Body of pancreas (tissue), 4 donors: ENCODE measurements around the gene CDR2L. TPM values are rescaled to one million over a fixed set of nuclear protein-coding genes. Genes with fewer than 3 reads are reported as not detected.
"Not testable (repeated sequence)": the region's sequence is repeated elsewhere in the genome, so short reads cannot be mapped to it uniquely, and the experiment has no call there.

ENCODE experiments used
- ATAC-seq: fragments of 150-250 bp; one replicate; pipeline ENCODE4 v1.9.1; 2016
- DNase-seq, 4 donors: peaks; one replicate each; pipeline ENCODE4 v3.0.0-alpha.2; 2019
- H3K27ac ChIP-seq, 4 donors: fragments of 200-600 bp; sonication (generic); 1 replicate in 3 of 4; 2 replicates in 1 of 4; pipeline versions ENCODE4 v1.5.1 to v1.6.1; 2016 to 2019; ENCODE audit warnings: mild to moderate bottlenecking in 1 of 4, mixed read lengths in 1 of 4, moderate library complexity in 1 of 4
- H3K27me3 ChIP-seq, 2 donors: fragments of 200-600 bp; sonication (generic); one replicate each; pipeline ENCODE4 v1.6.0; 2016; ENCODE audit warnings: mild to moderate bottlenecking in 1 of 2
- H3K36me3 ChIP-seq, 2 donors: fragments of 200-600 bp; sonication (generic); replicated peaks in 1 of 2; 2 replicates each; pipeline ENCODE4 v1.5.1; 2016; ENCODE audit warnings: low read depth in 2 of 2; ENCODE audit not compliant: insufficient read depth in 1 of 2
- H3K4me1 ChIP-seq: fragments of 200-600 bp; sonication (generic); one replicate; pipeline ENCODE4 v1.6.0; 2016
- H3K4me3 ChIP-seq, 2 donors: fragments of 200-600 bp; sonication (generic); 1 replicate in 1 of 2; 2 replicates in 1 of 2; pipeline ENCODE4 v1.5.1; 2016 to 2019
- H3K9me3 ChIP-seq, 3 donors: fragments of 200-600 bp; sonication (generic); 1 replicate in 2 of 3; 2 replicates in 1 of 3; pipeline ENCODE4 v1.5.1; 2016
- POLR2A ChIP-seq, 3 donors: fragments of 450-650 bp; IDR thresholded peaks; one replicate each; pipeline ENCODE4 v1.6.1; 2016; ENCODE audit warnings: antibody characterized with exemption in 3 of 3, mild to moderate bottlenecking in 2 of 3
- WGBS, 2 donors: methylation state at CpG; one replicate each; pipeline ENCODE4 v1.1.5; 2017; 5-methylcytosine and 5-hydroxymethylcytosine counted together
- intact Hi-C: fragments of 100-400 bp; cut with DNase I; formaldehyde crosslinking; loops from one replicate; pipeline ENCODE4 v1.15.1; 2023
- total RNA-seq, 2 donors: library from RNA; depleted of rRNA; stranded (reverse); fragments of >200 nt; gene quantifications; one replicate each; pipeline ENCODE4 v1.1.0, GENCODE V29; 2016
- TF ChIP-seq, protein P1 (sequence below), 7 experiments: fragments of 450-650 bp in 4 of 7; fragments of 200-600 bp in 3 of 7; sonication (generic) in 3 of 7; IDR thresholded peaks; one replicate each; pipeline ENCODE4 v1.5.1; 2016 to 2019; ENCODE audit warnings: antibody characterized with exemption in 7 of 7

The CDR2L gene
- total RNA-seq, 2 donors from 2014 or later: 11.9 to 18.5 TPM

DNA sequence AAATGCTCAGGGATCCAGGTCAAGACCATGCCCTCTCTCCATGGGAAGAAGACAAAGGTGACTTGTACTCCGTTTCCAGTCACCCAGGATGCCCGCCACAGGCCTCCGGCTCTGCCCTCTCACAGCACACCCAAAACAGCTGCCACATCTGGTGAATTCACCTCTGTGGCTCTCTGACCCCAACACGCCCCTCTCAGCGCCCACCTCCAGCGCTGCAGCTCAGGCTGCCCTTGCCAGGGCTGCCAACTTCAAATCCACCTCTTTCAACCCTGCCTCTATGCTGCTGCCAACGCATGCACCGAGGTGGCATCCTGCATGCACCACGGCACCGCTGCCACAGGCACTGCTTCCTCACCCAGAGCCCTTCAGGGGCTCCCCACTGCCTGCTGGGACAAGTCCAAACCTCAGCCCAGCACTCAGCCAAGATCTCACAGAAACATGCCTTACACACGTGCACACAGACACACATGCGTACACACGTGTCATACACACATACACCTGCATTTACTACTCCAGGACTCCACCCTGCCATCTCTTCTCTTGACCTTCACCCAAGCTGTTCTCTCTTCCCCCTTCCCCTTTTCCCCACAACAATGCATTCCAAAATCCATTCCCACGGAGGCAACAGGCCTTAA is 22.3 kb upstream of the CDR2L start:
- ATAC-seq (no peak), DNase-seq (no peak)
- Histone ChIP-seq H3K27me3 (no peaks in the 10 kb centered on the region), H3K27ac (no peak overlapping the region), H3K36me3 (peaks cover 0 to 4% of the 10 kb centered on the region in 2 donors), H3K4me1 (peaks cover 43% of the 10 kb centered on the region), H3K4me3 (no peak overlapping the region), H3K9me3 (no peaks in the 10 kb centered on the region)
- TF ChIP-seq, protein P1, sequence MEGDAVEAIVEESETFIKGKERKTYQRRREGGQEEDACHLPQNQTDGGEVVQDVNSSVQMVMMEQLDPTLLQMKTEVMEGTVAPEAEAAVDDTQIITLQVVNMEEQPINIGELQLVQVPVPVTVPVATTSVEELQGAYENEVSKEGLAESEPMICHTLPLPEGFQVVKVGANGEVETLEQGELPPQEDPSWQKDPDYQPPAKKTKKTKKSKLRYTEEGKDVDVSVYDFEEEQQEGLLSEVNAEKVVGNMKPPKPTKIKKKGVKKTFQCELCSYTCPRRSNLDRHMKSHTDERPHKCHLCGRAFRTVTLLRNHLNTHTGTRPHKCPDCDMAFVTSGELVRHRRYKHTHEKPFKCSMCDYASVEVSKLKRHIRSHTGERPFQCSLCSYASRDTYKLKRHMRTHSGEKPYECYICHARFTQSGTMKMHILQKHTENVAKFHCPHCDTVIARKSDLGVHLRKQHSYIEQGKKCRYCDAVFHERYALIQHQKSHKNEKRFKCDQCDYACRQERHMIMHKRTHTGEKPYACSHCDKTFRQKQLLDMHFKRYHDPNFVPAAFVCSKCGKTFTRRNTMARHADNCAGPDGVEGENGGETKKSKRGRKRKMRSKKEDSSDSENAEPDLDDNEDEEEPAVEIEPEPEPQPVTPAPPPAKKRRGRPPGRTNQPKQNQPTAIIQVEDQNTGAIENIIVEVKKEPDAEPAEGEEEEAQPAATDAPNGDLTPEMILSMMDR (IDR thresholded peaks at IDR 0.05): no peak
- TF ChIP-seq POLR2A (IDR thresholded peaks at IDR 0.05): no peak
- WGBS, 2 donors: 62 to 69% methylated on average over 10 to 12 of the region's 14 CpGs
- intact Hi-C loops: loop anchor here (5.0 kb wide), 1 partner anchor 47 kb away; the partner anchor contains the start of gene MRPL58

- Histone ChIP-seq H3K9me3 (no peaks in the 10 kb centered on the region), H3K27ac (peak overlapping the region; percentile 74 to 81 (median 75)), H3K36me3 (no peaks in the 10 kb centered on the region), H3K27me3 (no peaks in the 10 kb centered on the region), H3K4me3 (no peak overlapping the region), H3K4me1 (peaks cover 63% of the 10 kb centered on the region)
- WGBS, 2 donors: 7 to 23% methylated on average over 3 to 5 of the region's 5 CpGs
- no peak for TF ChIP-seq POLR2A (IDR thresholded peaks at IDR 0.05)
- TF ChIP-seq, protein P1 (IDR thresholded peaks at IDR 0.05): no peak
- peak; percentile 49 for ATAC-seq
- DNase-seq: peak; percentile 66 to 85 (median 83)
- intact Hi-C loops: no loop called here
Measured at GRCh38 chr17:74968361-74968780, 19.1 kb upstream of the CDR2L start.

DNA sequence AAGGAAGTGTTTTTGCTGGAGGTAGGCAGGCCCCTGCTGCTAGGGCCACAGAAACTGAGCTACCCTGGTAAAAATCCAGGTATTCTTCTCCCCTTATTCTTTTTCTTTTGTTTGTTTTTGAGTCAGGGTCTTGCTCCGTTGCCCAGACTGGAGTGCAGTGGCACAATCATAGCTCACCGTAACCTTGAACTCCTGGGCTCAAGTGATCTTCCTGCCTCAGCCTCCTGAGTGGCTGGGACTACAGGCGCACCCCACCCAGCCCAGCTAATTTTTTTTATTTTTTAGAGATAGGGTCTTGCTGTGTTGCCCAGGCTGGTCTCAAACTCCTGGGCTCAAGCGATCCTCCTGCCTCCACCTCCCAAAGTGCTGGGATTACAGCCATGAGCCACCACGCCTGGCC is 17.9 kb upstream of the CDR2L start:
- Histone ChIP-seq H3K27ac (peak overlapping the region in 2 of 4 donors; percentile 74 to 76), H3K4me1 (peaks cover 70% of the 10 kb centered on the region)
- intact Hi-C loops, ATAC-seq, H3K27me3 ChIP-seq, DNase-seq, H3K9me3 ChIP-seq, H3K4me3 ChIP-seq, H3K36me3 ChIP-seq: not testable (repeated sequence)
- 78 to 86% methylated on average over 5 of the region's 5 CpGs for WGBS, 2 donors

DNA sequence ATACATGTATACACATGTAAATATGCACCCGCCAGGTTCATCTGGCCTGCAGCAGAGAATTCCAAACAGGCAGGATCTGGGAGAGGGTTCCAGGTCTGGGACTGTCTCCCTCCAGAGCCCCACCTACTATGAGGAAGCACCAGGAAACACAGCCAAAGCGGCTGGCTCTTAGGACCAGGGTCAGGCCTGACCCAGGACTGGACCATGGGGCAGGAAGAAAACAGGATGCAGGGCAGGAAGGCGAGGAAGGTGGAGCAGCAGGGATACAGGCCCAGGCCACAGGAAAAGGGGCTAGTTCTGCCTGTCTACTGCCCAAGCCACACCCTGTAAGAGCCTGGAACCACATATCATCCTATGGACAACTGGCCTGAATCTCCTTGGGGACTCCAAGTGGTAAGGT is 17.0 kb upstream of the CDR2L start:
- Histone ChIP-seq H3K4me3 (no peak overlapping the region), H3K4me1 (peaks cover 71% of the 10 kb centered on the region), H3K9me3 (no peaks in the 10 kb centered on the region), H3K27ac (peak overlapping the region in 3 of 4 donors; percentile 94 to 97 (median 95)), H3K27me3 (no peaks in the 10 kb centered on the region), H3K36me3 (no peaks in the 10 kb centered on the region)
- TF ChIP-seq POLR2A (IDR thresholded peaks at IDR 0.05): no peak
- TF ChIP-seq, protein P1 (IDR thresholded peaks at IDR 0.05): no peak
- 21 to 64% methylated on average over 3 of the region's 3 CpGs for WGBS, 2 donors
- no peak for ATAC-seq
- DNase-seq: no peak
- intact Hi-C loops: no loop called here

- peak overlapping the region; percentile 94 to 97 (median 95) for H3K27ac ChIP-seq
Measured at GRCh38 chr17:74971069-74971841, 16.2 kb upstream of the CDR2L start.

More at GRCh38 chr17:74971069-74971841, 16.2 kb upstream of the CDR2L start:
- no peak for TF ChIP-seq POLR2A (IDR thresholded peaks at IDR 0.05)
- TF ChIP-seq, protein P1 (IDR thresholded peaks at IDR 0.05): no peak
- DNase-seq (no peak), ATAC-seq (no peak)
- no peaks in the 10 kb centered on the region for H3K27me3 ChIP-seq
- no peaks in the 10 kb centered on the region for H3K9me3 ChIP-seq
- intact Hi-C loops: no loop called here
- no peaks in the 10 kb centered on the region for H3K36me3 ChIP-seq
- peak overlapping the region; percentile 73 to 99 for H3K4me3 ChIP-seq
- H3K4me1 ChIP-seq: peaks cover 69% of the 10 kb centered on the region
- WGBS, 2 donors: 15 to 22% methylated on average over 8 of the region's 8 CpGs
